ENCODE results near the gene GLCCI1.

GLCCI1 gene

DNA sequence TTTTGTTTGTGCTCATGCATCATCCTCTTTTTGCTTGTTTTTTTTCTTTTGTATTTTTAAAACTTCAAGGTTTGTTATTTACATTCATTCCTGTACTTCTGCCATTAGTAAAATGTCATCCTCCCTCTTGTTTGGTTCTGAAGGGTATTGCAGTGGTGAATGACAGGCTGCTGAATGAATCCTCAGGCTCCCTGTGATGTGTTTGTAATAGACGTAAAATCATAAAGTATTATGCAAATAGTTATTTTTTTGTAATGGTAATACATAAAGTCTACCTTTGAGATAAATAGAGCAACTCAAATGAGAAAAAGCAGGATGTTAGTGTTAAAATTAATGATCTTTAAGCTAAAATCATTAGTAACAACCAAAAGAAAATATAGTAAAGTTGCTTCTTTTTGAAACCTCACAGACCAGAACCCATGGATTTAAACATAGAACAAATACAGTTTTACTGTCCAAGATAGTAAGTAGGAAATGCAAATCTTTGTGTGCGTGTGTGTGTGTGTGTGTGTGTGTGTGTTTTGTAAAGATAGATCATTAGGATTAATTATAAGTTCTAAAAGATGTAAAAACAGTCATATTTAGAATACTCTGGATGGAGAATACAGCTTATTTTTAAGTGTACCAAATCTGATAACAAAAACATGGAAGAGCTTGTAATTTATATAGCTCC is 4.5 kb downstream of the GLCCI1 start:
- no CpG with 5 or more reads among the region's 2 CpGs for WGBS (ENCODE audit: extremely low coverage, insufficient coverage, insufficient read length)
- DNase-seq = no peak
- Histone ChIP-seq H4K8ac (ENCODE audit: low read depth, low read length) (no peak overlapping the region), H3K79me2 (ENCODE audit: control insufficient read depth, insufficient read depth, low read length, poor library complexity) (peaks cover 13% of the 10 kb centered on the region), H3K27me3 (ENCODE audit: insufficient read depth, low read length) (no peaks in the 10 kb centered on the region), H3K4me3 (ENCODE audit: low read depth, low read length) (no peak overlapping the region), H3K36me3 (ENCODE audit: control insufficient read depth in 1 of 2, insufficient read depth in 2 of 2, low read length in 2 of 2) (no peaks in the 10 kb centered on the region), H3K27ac (ENCODE audit: low read depth, low read length) (no peak overlapping the region), H2BK12ac (ENCODE audit: low read length) (no peak overlapping the region), H3K9me3 (ENCODE audit: insufficient read depth, low read depth, low read length) (no peaks in the 10 kb centered on the region), H3K14ac (ENCODE audit: low read length) (no peak overlapping the region), H2AK5ac (ENCODE audit: low read length) (no peak overlapping the region), H3K9ac (ENCODE audit: low read length) (no peak overlapping the region), H3K23ac (ENCODE audit: low read length) (no peak overlapping the region), H4K91ac (ENCODE audit: low read depth, low read length) (no peak overlapping the region), H2BK120ac (ENCODE audit: insufficient read depth, low read length, poor library complexity) (no peak overlapping the region), H3K79me1 (ENCODE audit: low read length) (peaks cover 12% of the 10 kb centered on the region), H3K4ac (ENCODE audit: low read depth, low read length) (no peak overlapping the region), H2BK5ac (ENCODE audit: low read depth, low read length, poor library complexity) (no peak overlapping the region), H3K4me1 (ENCODE audit: control insufficient read depth in 1 of 2, insufficient read depth in 2 of 2, low read length in 2 of 2) (peaks cover 0 to 4% of the 10 kb centered on the region in 2 experiments), H3K4me2 (ENCODE audit: low read length) (no peak overlapping the region), H4K12ac (ENCODE audit: low read depth, low read length) (no peak overlapping the region), H2AFZ (ENCODE audit: insufficient read depth, low read length, poor library complexity) (no peak overlapping the region), H3K18ac (ENCODE audit: low read length) (no peak overlapping the region)

GRCh38 chr7:7976677-7977076 is 8.1 kb downstream of the GLCCI1 start:
- Histone ChIP-seq H2BK120ac (ENCODE audit: insufficient read depth, low read length, poor library complexity) (no peak overlapping the region), H2AK5ac (ENCODE audit: low read length) (no peak overlapping the region), H3K79me1 (ENCODE audit: low read length) (no peaks in the 10 kb centered on the region), H3K79me2 (ENCODE audit: control insufficient read depth, insufficient read depth, low read length, poor library complexity) (peaks cover 2% of the 10 kb centered on the region), H3K27ac (ENCODE audit: low read depth, low read length) (no peak overlapping the region), H4K12ac (ENCODE audit: low read depth, low read length) (no peak overlapping the region), H3K23ac (ENCODE audit: low read length) (no peak overlapping the region), H4K91ac (ENCODE audit: low read depth, low read length) (no peak overlapping the region), H3K4me2 (ENCODE audit: low read length) (no peak overlapping the region), H3K4me3 (ENCODE audit: low read depth, low read length) (no peak overlapping the region), H2BK12ac (ENCODE audit: low read length) (no peak overlapping the region), H3K18ac (ENCODE audit: low read length) (no peak overlapping the region), H3K9ac (ENCODE audit: low read length) (no peak overlapping the region), H3K14ac (ENCODE audit: low read length) (no peak overlapping the region), H2BK5ac (ENCODE audit: low read depth, low read length, poor library complexity) (no peak overlapping the region), H4K8ac (ENCODE audit: low read depth, low read length) (no peak overlapping the region), H3K27me3 (ENCODE audit: insufficient read depth, low read length) (no peaks in the 10 kb centered on the region), H2AFZ (ENCODE audit: insufficient read depth, low read length, poor library complexity) (no peak overlapping the region), H3K36me3 (ENCODE audit: control insufficient read depth in 1 of 2, insufficient read depth in 2 of 2, low read length in 2 of 2) (no peaks in the 10 kb centered on the region), H3K9me3 (ENCODE audit: insufficient read depth, low read depth, low read length) (no peaks in the 10 kb centered on the region), H3K4ac (ENCODE audit: low read depth, low read length) (no peak overlapping the region), H3K4me1 (ENCODE audit: control insufficient read depth in 1 of 2, insufficient read depth in 2 of 2, low read length in 2 of 2) (no peaks in the 10 kb centered on the region)
- no peak for DNase-seq
- no CpG with 5 or more reads among the region's 3 CpGs for WGBS (ENCODE audit: extremely low coverage, insufficient coverage, insufficient read length)

DNA sequence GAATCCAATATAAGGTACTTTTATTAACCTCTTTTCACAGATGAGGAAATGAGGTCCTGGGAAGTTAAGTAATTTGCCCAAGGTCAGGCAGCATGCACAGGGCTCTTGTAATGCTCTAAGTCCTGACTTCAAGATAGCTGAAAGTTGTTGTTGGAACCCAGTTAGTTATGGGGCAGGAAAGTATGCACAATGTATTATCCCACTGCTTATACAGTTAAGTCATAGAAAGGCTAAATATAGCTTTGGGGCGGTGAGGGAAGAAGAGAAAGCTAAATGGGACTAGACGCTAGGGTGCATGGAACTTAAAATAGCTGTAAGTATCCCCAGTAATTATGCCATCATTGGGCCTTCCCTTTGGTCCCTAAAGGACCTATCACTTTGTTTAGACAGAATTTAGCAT is 9.2 kb downstream of the GLCCI1 start:
- Histone ChIP-seq H3K79me1 (ENCODE audit: low read length) (no peaks in the 10 kb centered on the region), H3K9me3 (ENCODE audit: insufficient read depth, low read depth, low read length) (no peaks in the 10 kb centered on the region), H3K18ac (ENCODE audit: low read length) (no peak overlapping the region), H3K14ac (ENCODE audit: low read length) (no peak overlapping the region), H4K12ac (ENCODE audit: low read depth, low read length) (no peak overlapping the region), H3K4ac (ENCODE audit: low read depth, low read length) (no peak overlapping the region), H2BK12ac (ENCODE audit: low read length) (no peak overlapping the region), H3K9ac (ENCODE audit: low read length) (no peak overlapping the region), H3K4me2 (ENCODE audit: low read length) (no peak overlapping the region), H3K4me1 (ENCODE audit: control insufficient read depth in 1 of 2, insufficient read depth in 2 of 2, low read length in 2 of 2) (no peaks in the 10 kb centered on the region), H3K4me3 (ENCODE audit: low read depth, low read length) (no peak overlapping the region), H2BK120ac (ENCODE audit: insufficient read depth, low read length, poor library complexity) (no peak overlapping the region), H2BK5ac (ENCODE audit: low read depth, low read length, poor library complexity) (no peak overlapping the region), H3K23ac (ENCODE audit: low read length) (no peak overlapping the region), H4K8ac (ENCODE audit: low read depth, low read length) (no peak overlapping the region), H4K91ac (ENCODE audit: low read depth, low read length) (no peak overlapping the region), H3K36me3 (ENCODE audit: control insufficient read depth in 1 of 2, insufficient read depth in 2 of 2, low read length in 2 of 2) (no peaks in the 10 kb centered on the region), H3K27me3 (ENCODE audit: insufficient read depth, low read length) (no peaks in the 10 kb centered on the region), H3K79me2 (ENCODE audit: control insufficient read depth, insufficient read depth, low read length, poor library complexity) (peaks cover 2% of the 10 kb centered on the region), H2AK5ac (ENCODE audit: low read length) (no peak overlapping the region), H3K27ac (ENCODE audit: low read depth, low read length) (no peak overlapping the region), H2AFZ (ENCODE audit: insufficient read depth, low read length, poor library complexity) (no peak overlapping the region)
- no peak for DNase-seq
- WGBS (ENCODE audit: extremely low coverage, insufficient coverage, insufficient read length) = no CpG with 5 or more reads among the region's 2 CpGs

DNA sequence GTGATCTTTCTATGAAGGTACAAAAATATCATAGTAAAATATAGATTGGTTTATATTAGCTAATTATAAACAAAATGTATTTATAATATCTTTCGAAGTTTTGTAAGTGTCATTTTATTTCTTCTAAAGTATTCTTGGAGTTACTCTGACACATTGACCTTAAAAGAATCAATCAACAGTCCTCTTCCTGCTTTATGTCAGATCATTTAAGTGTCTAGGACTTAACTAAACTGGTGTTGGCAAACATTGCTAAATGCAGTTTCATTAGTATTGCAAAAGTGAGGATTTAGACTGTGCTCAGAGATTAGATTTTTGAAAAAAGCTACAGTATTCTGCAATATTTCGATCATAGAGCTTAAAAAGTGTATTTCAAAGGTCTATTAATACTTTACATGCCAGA is 10.3 kb downstream of the GLCCI1 start:
- Histone ChIP-seq H4K91ac (ENCODE audit: low read depth, low read length) (no peak overlapping the region), H3K36me3 (ENCODE audit: control insufficient read depth in 1 of 2, insufficient read depth in 2 of 2, low read length in 2 of 2) (no peaks in the 10 kb centered on the region), H3K4ac (ENCODE audit: low read depth, low read length) (no peak overlapping the region), H3K4me2 (ENCODE audit: low read length) (no peak overlapping the region), H2BK120ac (ENCODE audit: insufficient read depth, low read length, poor library complexity) (no peak overlapping the region), H3K23ac (ENCODE audit: low read length) (no peak overlapping the region), H2BK12ac (ENCODE audit: low read length) (no peak overlapping the region), H3K27ac (ENCODE audit: low read depth, low read length) (no peak overlapping the region), H2AFZ (ENCODE audit: insufficient read depth, low read length, poor library complexity) (no peak overlapping the region), H2BK5ac (ENCODE audit: low read depth, low read length, poor library complexity) (no peak overlapping the region), H3K4me3 (ENCODE audit: low read depth, low read length) (no peak overlapping the region), H3K27me3 (ENCODE audit: insufficient read depth, low read length) (no peaks in the 10 kb centered on the region), H3K9me3 (ENCODE audit: insufficient read depth, low read depth, low read length) (no peaks in the 10 kb centered on the region), H2AK5ac (ENCODE audit: low read length) (no peak overlapping the region), H3K14ac (ENCODE audit: low read length) (no peak overlapping the region), H3K9ac (ENCODE audit: low read length) (no peak overlapping the region), H4K8ac (ENCODE audit: low read depth, low read length) (no peak overlapping the region), H4K12ac (ENCODE audit: low read depth, low read length) (no peak overlapping the region), H3K18ac (ENCODE audit: low read length) (no peak overlapping the region), H3K79me2 (ENCODE audit: control insufficient read depth, insufficient read depth, low read length, poor library complexity) (peaks cover 2% of the 10 kb centered on the region), H3K79me1 (ENCODE audit: low read length) (no peaks in the 10 kb centered on the region), H3K4me1 (ENCODE audit: control insufficient read depth in 1 of 2, insufficient read depth in 2 of 2, low read length in 2 of 2) (no peaks in the 10 kb centered on the region)
- DNase-seq = no peak
- WGBS (ENCODE audit: extremely low coverage, insufficient coverage, insufficient read length) = no CpG with 5 or more reads among the region's 2 CpGs

Measured in trophoblast cell (in vitro differentiated cells and primary cell).